Kidney epithelial cell (primary cell): ENCODE data around the gene TMEM30A. TPM values are rescaled to one million over a fixed set of nuclear protein-coding genes. Genes with fewer than 3 reads are reported as not detected.

Source experiments
- DNase-seq: peaks from one replicate; pipeline ENCODE4 v3.0.0-alpha.2; 2010; ENCODE audit warnings: low read depth
- H3K27me3 ChIP-seq: 2 replicates; pipeline ENCODE4 v1.6.0; 2011; ENCODE audit warnings: low read length; ENCODE audit not compliant: control insufficient read depth, insufficient read depth
- H3K36me3 ChIP-seq: 2 replicates; pipeline ENCODE4 v1.5.1; 2011; ENCODE audit warnings: low read length; ENCODE audit not compliant: control insufficient read depth, insufficient read depth
- H3K4me3 ChIP-seq: 2 replicates; pipeline ENCODE4 v1.5.1; 2011; ENCODE audit warnings: low read depth, mild to moderate bottlenecking, control low read depth, low read length
- total RNA-seq: library from RNA; depleted of rRNA; stranded (reverse); fragments of >200 nt; gene quantifications from 2 replicates; pipeline ENCODE4 v1.2.3, GENCODE V29; 2015
- TF ChIP-seq, protein P1 (sequence below): IDR thresholded peaks from 2 replicates; pipeline ENCODE4 v1.5.1; 2011; ENCODE audit warnings: mild to moderate bottlenecking, moderate library complexity, low read length, control low read depth, inconsistent platforms; ENCODE audit not compliant: insufficient read depth, poor library complexity, severe bottlenecking

TMEM30A gene
- total RNA-seq, 1 donor from 2014 or later, result 88.9 TPM

DNA sequence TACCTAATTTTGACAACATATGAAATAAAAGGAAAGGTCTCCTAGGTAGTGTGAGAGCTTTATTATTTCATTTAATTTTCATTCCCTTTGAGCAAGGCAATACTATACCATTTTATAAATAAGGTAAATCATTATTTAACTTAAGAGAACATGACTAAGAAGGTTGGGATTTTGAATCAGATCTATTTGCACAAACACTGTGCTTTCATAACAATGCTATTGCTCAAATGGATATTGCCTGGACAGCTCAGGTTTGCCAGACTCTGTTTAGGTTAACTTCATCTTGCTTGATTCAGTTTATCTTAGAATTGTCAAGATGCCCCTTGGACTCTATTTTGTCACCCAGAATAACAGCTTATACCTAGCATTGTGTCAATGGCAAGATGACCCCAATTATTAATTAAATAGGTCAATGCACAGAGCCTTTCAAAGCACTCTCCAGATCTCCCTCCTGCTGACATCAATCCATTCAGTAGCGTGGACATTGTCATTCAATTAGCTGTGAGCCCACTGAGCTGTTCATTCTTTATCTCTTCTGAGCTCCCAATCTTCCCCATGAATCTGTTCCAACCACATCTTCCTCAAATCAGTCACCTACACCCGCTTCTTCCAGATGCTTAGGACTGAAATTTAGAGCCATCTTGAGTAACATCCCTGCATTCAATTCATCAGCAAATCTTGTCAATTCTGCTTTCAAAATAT, 42.1 kb upstream of the TMEM30A start:
- Histone ChIP-seq H3K36me3 (no peaks in the 10 kb centered on the region), H3K27me3 (no peaks in the 10 kb centered on the region), H3K4me3 (no peak overlapping the region)
- DNase-seq, result no peak
- TF ChIP-seq, protein P1, sequence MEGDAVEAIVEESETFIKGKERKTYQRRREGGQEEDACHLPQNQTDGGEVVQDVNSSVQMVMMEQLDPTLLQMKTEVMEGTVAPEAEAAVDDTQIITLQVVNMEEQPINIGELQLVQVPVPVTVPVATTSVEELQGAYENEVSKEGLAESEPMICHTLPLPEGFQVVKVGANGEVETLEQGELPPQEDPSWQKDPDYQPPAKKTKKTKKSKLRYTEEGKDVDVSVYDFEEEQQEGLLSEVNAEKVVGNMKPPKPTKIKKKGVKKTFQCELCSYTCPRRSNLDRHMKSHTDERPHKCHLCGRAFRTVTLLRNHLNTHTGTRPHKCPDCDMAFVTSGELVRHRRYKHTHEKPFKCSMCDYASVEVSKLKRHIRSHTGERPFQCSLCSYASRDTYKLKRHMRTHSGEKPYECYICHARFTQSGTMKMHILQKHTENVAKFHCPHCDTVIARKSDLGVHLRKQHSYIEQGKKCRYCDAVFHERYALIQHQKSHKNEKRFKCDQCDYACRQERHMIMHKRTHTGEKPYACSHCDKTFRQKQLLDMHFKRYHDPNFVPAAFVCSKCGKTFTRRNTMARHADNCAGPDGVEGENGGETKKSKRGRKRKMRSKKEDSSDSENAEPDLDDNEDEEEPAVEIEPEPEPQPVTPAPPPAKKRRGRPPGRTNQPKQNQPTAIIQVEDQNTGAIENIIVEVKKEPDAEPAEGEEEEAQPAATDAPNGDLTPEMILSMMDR, result no peak

- Histone ChIP-seq H3K4me3 (no peak overlapping the region), H3K36me3 (no peaks in the 10 kb centered on the region), H3K27me3 (no peaks in the 10 kb centered on the region)
- TF ChIP-seq, protein P1, result no peak
- DNase-seq, result no peak
Observed at GRCh38 chr6:75318900-75319299, 34.3 kb upstream of the TMEM30A start.

GRCh38 chr6:75317503-75318206, 33.1 kb upstream of the TMEM30A start:
- H3K36me3 ChIP-seq, result no peaks in the 10 kb centered on the region
- TF ChIP-seq, protein P1, result no peak
- H3K4me3 ChIP-seq, result no peak overlapping the region
- H3K27me3 ChIP-seq, result no peaks in the 10 kb centered on the region
- peak; percentile 34 for DNase-seq

- TF ChIP-seq, protein P1, result no peak
- H3K27me3 ChIP-seq, result no peaks in the 10 kb centered on the region
- no peak for DNase-seq
- H3K36me3 ChIP-seq, result no peaks in the 10 kb centered on the region
- no peak overlapping the region for H3K4me3 ChIP-seq
Observed at GRCh38 chr6:75315978-75316377, 31.4 kb upstream of the TMEM30A start.

- no peak for DNase-seq
- no peak overlapping the region for H3K4me3 ChIP-seq
- TF ChIP-seq, protein P1, result no peak
- H3K27me3 ChIP-seq, result no peaks in the 10 kb centered on the region
- H3K36me3 ChIP-seq, result no peaks in the 10 kb centered on the region
Observed at GRCh38 chr6:75308250-75308988, 23.8 kb upstream of the TMEM30A start.
